Left colon (tissue), 2 donors: ENCODE data around the gene PLEKHG4B. TPM values are rescaled to one million over a fixed set of nuclear protein-coding genes. Genes with fewer than 3 reads are reported as not detected.

Experiments used
- ATAC-seq: fragments of 200-7000 bp; cut with Tn5 transposase; one replicate; pipeline ENCODE4 v1.9.1; 2020; ENCODE audit warnings: mild to moderate bottlenecking, moderate library complexity
- DNase-seq, 2 donors: peaks; one replicate each; pipeline ENCODE4 v3.0.0-alpha.2; 2020
- intact Hi-C, 2 donors: fragments of 100-400 bp; cut with DNase I in 1 of 2; cut with micrococcal nuclease in 1 of 2; formaldehyde crosslinking; loops; one replicate each; pipeline versions ENCODE4 v1.11.2 to v1.14.0; 2022; cut with DNase I, micrococcal nuclease
- total RNA-seq, 2 donors: library from RNA; stranded (reverse); fragmentation: NEBNext Ultra II Directional; extraction: Animal tissue kit (Norgen Biotek cat#: 25700); gene quantifications; one replicate each; pipeline ENCODE4 v1.2.1, GENCODE V29; 2021
- donor health status: DM: no; HTN: no; CAD: no.
- donor health status: DM: yes; HTN: yes; CAD: no.

PLEKHG4B gene
- total RNA-seq, 2 donors from 2014 or later, result 0.39 TPM; not detected in 1

GRCh38 chr5:125815-126214 lies 33.8 kb downstream of the PLEKHG4B start:
- intact Hi-C loops, result no loop called here
- no peak for DNase-seq
- ATAC-seq, result no peak

- DNase-seq (no peak), ATAC-seq (no peak)
- intact Hi-C loops, result no loop called here
These were observed 34.8 kb downstream of the PLEKHG4B start for GRCh38 chr5:126806-127205.

DNA sequence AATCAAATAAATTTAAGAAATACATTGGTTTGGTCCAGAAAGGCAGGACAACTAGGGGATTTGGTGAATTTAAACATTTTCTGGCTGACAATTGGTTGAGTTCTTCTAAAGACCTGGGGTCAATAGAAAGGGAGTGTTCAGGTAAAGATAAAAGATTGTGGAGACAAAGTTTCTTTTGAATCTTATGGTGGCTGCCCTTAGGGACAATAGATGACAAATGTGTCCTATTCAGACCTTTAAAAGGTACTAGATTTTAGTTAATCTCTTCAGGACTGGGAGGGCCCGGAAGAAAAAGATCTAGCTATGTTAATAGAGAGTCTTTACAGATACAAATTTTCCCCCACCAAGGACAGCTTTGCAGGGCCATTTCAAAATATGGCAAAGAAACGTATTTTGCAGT lies 35.9 kb downstream of the PLEKHG4B start:
- intact Hi-C loops, result no loop called here

DNA sequence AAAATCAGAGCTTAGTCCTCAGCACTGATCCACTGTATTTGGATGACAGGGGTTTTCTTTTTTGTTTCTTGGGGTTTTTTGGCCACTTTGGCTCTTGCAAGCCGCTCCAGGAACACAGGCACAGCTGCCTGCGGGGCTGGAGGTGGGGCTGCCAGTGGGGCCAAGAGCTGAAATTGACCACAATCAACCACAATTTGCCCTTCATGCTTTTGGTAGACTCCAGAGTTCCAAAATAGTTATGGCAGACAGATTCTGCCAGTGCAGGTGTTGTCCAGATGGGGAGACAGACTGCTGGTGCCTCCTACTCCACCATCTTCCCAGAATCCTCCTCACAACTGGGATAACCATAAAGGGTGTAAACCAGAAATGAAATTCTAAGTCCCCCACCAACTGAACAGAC lies 36.5 kb downstream of the PLEKHG4B start:
- no peak for ATAC-seq
- intact Hi-C loops, result no loop called here
- no peak for DNase-seq

More for the DNA sequence above, 35.9 kb downstream of the PLEKHG4B start:
- no peak for DNase-seq
- no peak for ATAC-seq

GRCh38 chr5:129148-129547 lies 37.2 kb downstream of the PLEKHG4B start:
- intact Hi-C loops, result no loop called here
- DNase-seq, result no peak
- ATAC-seq, result no peak

GRCh38 chr5:129820-130219 lies 37.9 kb downstream of the PLEKHG4B start:
- ATAC-seq (no peak), DNase-seq (no peak)
- intact Hi-C loops, result no loop called here

DNA sequence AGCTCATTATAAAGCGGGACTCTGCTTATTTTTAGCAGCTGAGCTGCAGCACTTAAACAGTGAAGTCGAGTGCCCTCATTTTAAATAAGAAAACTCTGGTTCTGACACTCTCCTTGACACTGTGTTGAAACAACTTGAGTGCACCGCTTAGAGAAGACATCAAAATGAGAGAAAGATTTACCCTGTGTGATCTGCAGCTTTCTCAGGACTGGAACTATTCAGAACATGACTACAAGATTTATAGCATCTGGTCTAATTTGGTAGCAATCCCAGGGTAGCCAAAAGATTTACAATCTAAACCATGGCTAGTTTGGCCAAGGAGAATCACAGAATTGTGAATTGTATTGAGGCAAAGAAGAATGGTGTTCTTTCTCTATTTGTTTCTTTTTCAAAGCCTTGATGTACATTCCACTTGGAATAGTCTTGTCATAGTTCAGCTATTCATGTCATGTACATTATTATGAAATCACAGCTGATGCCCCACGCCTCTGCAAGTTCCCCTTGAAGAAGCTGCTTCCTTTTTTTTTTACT lies 38.7 kb downstream of the PLEKHG4B start:
- intact Hi-C loops, result no loop called here
- no peak for ATAC-seq
- DNase-seq, result no peak

GRCh38 chr5:136901-137300 lies 44.9 kb downstream of the PLEKHG4B start:
- DNase-seq (no peak), ATAC-seq (no peak)
- intact Hi-C loops, result no loop called here

- intact Hi-C loops, result no loop called here
- ATAC-seq (no peak), DNase-seq (no peak)
These were observed 45.8 kb downstream of the PLEKHG4B start for GRCh38 chr5:137741-138140.

DNA sequence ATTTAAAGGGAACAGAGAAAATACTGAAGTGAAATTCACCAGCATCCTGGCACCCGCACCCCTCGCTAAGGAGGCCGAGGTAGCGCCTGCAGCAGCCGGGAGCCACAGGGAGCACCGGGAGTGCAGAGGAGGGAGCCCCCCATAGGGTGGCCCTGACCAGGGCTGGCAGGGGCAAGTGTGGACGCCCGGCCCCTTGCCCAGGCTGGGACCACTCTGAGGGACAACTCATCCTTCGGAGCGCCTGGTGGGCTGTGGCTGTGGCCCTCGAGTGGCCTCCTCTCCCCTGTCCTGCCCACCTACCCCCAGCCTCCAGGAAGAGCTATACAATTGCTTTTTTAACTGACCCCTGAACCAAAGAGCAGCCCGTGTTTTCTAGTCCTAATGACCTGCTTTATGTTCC lies 47.0 kb downstream of the PLEKHG4B start:
- intact Hi-C loops, result no loop called here
- ATAC-seq (no peak), DNase-seq (no peak)

DNA sequence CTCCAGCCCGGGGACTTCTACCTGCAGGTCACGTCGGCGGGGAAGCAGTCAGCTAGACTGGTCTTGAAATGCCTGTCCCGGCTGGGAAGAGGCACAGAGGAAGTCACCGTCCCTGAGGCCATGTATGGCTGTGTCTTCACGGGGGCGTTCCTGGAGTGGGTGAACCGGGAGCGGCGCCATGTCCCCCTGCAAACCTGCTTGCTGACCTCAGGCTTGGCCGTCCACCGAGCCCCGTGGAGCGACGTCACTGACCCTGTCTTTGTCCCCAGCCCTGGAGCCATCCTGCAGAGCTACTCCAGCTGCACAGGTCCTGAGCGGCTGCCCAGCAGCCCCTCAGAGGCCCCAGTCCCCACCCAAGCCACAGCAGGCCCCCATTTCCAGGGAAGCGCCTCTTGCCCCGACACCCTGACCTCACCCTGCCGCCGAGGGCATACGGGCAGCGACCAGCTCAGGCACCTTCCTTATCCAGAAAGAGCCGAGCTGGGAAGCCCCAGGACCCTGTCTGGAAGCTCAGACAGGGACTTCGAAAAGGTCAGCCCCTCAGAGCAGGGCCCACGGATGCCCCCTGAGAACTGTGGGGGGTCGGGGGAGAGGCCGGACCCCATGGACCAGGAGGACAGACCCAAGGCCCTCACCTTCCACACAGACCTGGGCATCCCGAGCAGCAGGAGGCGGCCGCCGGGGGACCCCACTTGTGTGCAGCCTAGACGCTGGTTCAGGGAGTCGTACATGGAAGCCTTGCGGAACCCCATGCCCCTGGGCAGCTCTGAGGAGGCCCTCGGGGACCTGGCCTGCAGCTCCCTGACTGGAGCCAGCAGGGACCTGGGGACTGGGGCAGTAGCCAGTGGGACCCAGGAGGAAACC lies 47.8 kb downstream of the PLEKHG4B start:
- ATAC-seq, result no peak
- no peak for DNase-seq
- intact Hi-C loops, result no loop called here

GRCh38 chr5:140443-140829 lies 48.5 kb downstream of the PLEKHG4B start:
- no peak for ATAC-seq
- intact Hi-C loops, result no loop called here

DNA sequence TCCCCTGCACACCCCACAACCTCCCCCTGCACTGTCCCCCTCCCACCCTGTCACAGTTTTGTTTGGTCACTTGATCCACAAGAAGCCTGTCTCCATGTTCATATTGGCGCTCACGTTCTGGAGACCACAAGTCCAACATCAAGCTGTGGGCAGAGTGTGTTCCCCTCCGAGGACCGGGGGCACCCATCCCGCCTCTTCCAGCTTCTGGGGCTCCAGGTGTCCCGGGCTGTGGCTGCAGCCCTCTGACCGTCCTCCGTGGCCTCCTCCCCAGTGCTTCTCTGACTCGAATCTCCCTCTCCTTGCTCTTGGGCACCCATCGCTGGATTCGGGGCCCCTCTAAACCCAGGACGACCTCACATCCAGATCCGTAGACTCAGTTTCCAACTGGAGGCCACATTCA lies 49.2 kb downstream of the PLEKHG4B start:
- ATAC-seq (no peak), DNase-seq (no peak)
- intact Hi-C loops, result no loop called here

More at GRCh38 chr5:140443-140829, 48.5 kb downstream of the PLEKHG4B start:
- no peak for DNase-seq

- intact Hi-C loops, result no loop called here
- DNase-seq (no peak), ATAC-seq (no peak)
These were observed 49.8 kb downstream of the PLEKHG4B start for GRCh38 chr5:141761-142160.

GRCh38 chr5:142246-142810 lies 50.4 kb downstream of the PLEKHG4B start:
- ATAC-seq (no peak), DNase-seq (no peak)
- intact Hi-C loops, result no loop called here

- ATAC-seq (no peak), DNase-seq (no peak)
- intact Hi-C loops, result no loop called here
These were observed 51.1 kb downstream of the PLEKHG4B start for GRCh38 chr5:143041-143440.

GRCh38 chr5:144941-145340 lies 53.0 kb downstream of the PLEKHG4B start:
- ATAC-seq (no peak), DNase-seq (no peak)
- intact Hi-C loops, result no loop called here

GRCh38 chr5:145585-146323 lies 53.8 kb downstream of the PLEKHG4B start:
- ATAC-seq, result no peak

DNA sequence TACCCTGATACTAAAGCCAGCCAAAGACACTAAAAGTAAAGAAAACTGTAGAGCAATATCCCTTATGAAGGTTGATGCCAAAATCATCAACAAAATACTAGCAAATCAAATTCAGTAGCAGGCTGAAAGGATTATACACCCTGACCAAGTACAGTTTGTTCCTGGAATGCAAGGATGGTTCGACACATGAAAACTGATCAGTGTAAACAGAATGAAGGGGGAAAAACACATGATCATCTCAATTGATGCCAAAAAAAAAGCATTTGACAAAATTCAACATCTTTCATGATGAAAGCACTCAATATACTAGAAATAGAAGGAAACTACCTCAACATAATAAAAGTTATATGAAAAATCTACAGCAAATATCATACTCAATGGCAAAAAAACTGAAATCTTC lies 55.8 kb downstream of the PLEKHG4B start:
- intact Hi-C loops, result no loop called here
- ATAC-seq (no peak), DNase-seq (no peak)

More at GRCh38 chr5:145585-146323, 53.8 kb downstream of the PLEKHG4B start:
- DNase-seq, result no peak
- intact Hi-C loops, result no loop called here
